Lower leg skin (tissue), 4 donors: Measurements from ENCODE around the gene BRICD5. TPM values are rescaled to one million over a fixed set of nuclear protein-coding genes. Genes with fewer than 3 reads are reported as not detected.

Experiments used
- DNase-seq, 2 donors: peaks; one replicate each; pipeline ENCODE4 v3.0.0-alpha.2; 2019; ENCODE audit warnings: low spot score in 2 of 2
- H3K4me3 ChIP-seq: fragments of 200-600 bp; sonication (generic); 2 replicates; pipeline ENCODE4 v1.5.1; 2017; ENCODE audit warnings: mild to moderate bottlenecking, low read depth; ENCODE audit not compliant: poor library complexity, severe bottlenecking
- POLR2A ChIP-seq, 2 donors: fragments of 450-650 bp; IDR thresholded peaks; one replicate each; pipeline ENCODE4 v1.6.1; 2016 to 2017; ENCODE audit warnings: antibody characterized with exemption in 2 of 2, mild to moderate bottlenecking in 1 of 2, moderate library complexity in 1 of 2
- WGBS, 2 donors: methylation state at CpG; one replicate each; pipeline ENCODE4 v1.1.5; 2018; 5-methylcytosine and 5-hydroxymethylcytosine counted together
- intact Hi-C: fragments of 100-400 bp; cut with DNase I; formaldehyde crosslinking; loops from one replicate; pipeline ENCODE4 v1.15.0; 2023; ENCODE audit warnings: low total_unique reads
- total RNA-seq, 4 donors: library from RNA; depleted of rRNA; stranded (reverse); fragments of >200 nt; gene quantifications; one replicate each; pipeline ENCODE4 v1.1.0, GENCODE V29; 2016
- TF ChIP-seq, protein P1 (sequence below), 3 donors: fragments of 450-650 bp; IDR thresholded peaks; one replicate each; pipeline ENCODE4 v1.5.1; 2016; ENCODE audit warnings: antibody characterized with exemption in 3 of 3, mild to moderate bottlenecking in 3 of 3, moderate library complexity in 2 of 3

The BRICD5 gene
- total RNA-seq, 4 donors from 2014 or later: 2.3 to 6.2 (median 2.5) TPM

GRCh38 chr16:2177561-2177960 lies 33.1 kb downstream of the BRICD5 start:
- no peak for DNase-seq
- TF ChIP-seq POLR2A (IDR thresholded peaks at IDR 0.05): no peak
- TF ChIP-seq, protein P1, sequence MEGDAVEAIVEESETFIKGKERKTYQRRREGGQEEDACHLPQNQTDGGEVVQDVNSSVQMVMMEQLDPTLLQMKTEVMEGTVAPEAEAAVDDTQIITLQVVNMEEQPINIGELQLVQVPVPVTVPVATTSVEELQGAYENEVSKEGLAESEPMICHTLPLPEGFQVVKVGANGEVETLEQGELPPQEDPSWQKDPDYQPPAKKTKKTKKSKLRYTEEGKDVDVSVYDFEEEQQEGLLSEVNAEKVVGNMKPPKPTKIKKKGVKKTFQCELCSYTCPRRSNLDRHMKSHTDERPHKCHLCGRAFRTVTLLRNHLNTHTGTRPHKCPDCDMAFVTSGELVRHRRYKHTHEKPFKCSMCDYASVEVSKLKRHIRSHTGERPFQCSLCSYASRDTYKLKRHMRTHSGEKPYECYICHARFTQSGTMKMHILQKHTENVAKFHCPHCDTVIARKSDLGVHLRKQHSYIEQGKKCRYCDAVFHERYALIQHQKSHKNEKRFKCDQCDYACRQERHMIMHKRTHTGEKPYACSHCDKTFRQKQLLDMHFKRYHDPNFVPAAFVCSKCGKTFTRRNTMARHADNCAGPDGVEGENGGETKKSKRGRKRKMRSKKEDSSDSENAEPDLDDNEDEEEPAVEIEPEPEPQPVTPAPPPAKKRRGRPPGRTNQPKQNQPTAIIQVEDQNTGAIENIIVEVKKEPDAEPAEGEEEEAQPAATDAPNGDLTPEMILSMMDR (IDR thresholded peaks at IDR 0.05): no peak
- 91 to 93% methylated on average over 20 of the region's 20 CpGs for WGBS, 2 donors
- intact Hi-C loops: no loop called here
- H3K4me3 ChIP-seq: no peak overlapping the region

GRCh38 chr16:2177101-2177500 lies 33.6 kb downstream of the BRICD5 start:
- H3K4me3 ChIP-seq: no peak overlapping the region
- WGBS, 2 donors: 89 to 93% methylated on average over 18 of the region's 18 CpGs
- TF ChIP-seq POLR2A (IDR thresholded peaks at IDR 0.05): no peak
- TF ChIP-seq, protein P1 (IDR thresholded peaks at IDR 0.05): no peak
- intact Hi-C loops: no loop called here
- DNase-seq: no peak

- no peak for DNase-seq
- intact Hi-C loops: no loop called here
- H3K4me3 ChIP-seq: no peak overlapping the region
- 85 to 94% methylated on average over 10 to 23 of the region's 23 CpGs for WGBS, 2 donors
- no peak for TF ChIP-seq POLR2A (IDR thresholded peaks at IDR 0.05)
- TF ChIP-seq, protein P1 (IDR thresholded peaks at IDR 0.05): no peak
These were observed 34.6 kb downstream of the BRICD5 start for GRCh38 chr16:2176047-2176446.

DNA sequence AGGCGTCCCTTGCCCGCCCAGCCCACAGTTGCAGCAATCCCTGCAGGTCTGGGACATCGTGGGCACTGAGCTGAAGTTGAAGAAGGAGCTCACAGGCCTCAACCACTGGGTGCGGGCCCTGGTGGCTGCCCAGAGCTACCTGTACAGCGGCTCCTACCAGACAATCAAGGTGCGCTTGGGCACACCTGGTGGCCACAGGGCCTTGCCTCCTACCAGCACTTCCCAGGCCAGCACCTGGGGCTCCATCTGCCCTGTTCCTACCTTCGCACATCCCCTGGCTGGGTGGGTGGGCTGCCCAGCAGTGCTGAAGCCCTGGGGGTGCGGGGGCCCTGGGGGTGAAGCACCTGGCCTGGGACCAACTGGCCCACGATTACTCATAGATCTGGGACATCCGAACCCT lies 35.2 kb downstream of the BRICD5 start:
- H3K4me3 ChIP-seq: no peak overlapping the region
- 81 to 88% methylated on average over 7 to 9 of the region's 10 CpGs for WGBS, 2 donors
- no peak for DNase-seq
- intact Hi-C loops: no loop called here
- TF ChIP-seq, protein P1 (IDR thresholded peaks at IDR 0.05): no peak
- TF ChIP-seq POLR2A (IDR thresholded peaks at IDR 0.05): no peak

DNA sequence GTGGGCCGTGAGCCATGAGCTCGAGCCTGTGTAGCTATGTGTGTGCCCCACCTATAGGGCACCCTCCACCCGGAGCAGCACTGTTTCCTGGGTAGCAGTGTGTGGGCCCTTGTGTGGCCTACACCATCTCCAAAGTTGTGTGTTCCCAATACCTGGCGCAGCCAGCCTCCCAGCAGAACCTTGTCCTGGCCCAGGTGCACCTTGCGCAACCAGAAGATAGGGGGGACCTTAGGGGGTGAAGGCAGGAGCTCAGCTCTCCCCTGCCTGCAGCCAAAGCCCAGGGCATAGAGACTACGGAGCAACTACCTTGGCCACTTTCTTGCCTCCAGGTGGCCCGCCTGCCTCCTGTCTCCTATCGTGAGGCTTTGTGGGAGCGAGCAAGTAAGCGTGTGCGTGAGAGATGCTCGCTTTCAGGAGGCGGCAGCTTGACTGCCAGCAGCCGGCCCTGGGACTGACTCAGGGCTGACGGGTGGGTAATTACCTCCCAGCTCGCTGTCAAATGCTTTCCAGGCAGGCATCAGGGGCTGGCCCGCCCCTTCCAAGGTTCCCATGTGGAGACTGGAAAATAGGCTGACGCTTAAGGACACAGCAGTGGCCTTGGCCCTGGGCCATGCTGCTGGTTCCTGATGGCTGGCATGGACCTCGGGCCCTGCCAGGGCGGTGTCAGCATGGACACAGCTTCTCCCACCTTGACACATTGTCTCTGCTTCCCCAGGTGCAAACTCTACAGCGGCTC lies 36.1 kb downstream of the BRICD5 start:
- TF ChIP-seq POLR2A (IDR thresholded peaks at IDR 0.05): no peak
- TF ChIP-seq, protein P1 (IDR thresholded peaks at IDR 0.05): no peak
- H3K4me3 ChIP-seq: no peak overlapping the region
- DNase-seq: no peak
- 68 to 71% methylated on average over 11 to 21 of the region's 21 CpGs for WGBS, 2 donors
- intact Hi-C loops: no loop called here

GRCh38 chr16:2173916-2174315 lies 36.7 kb downstream of the BRICD5 start:
- DNase-seq: no peak
- TF ChIP-seq, protein P1 (IDR thresholded peaks at IDR 0.05): no peak
- TF ChIP-seq POLR2A (IDR thresholded peaks at IDR 0.05): no peak
- H3K4me3 ChIP-seq: no peak overlapping the region
- intact Hi-C loops: no loop called here
- 80 to 94% methylated on average over 1 to 4 of the region's 4 CpGs for WGBS, 2 donors
